ENCODE results near the gene UNC5B.

GRCh38 chr10:71228875-71229675 lies 16.7 kb downstream of the UNC5B start:
- TF ChIP-seq POLR2A (IDR thresholded peaks at IDR 0.05) (no peak), CTCF (IDR thresholded peaks at IDR 0.05) (no peak), POLR2AphosphoS5 (IDR thresholded peaks at IDR 0.05) (no peak)

All from gastroesophageal sphincter (tissue), 3 donors.